Measurements from ENCODE around the gene MXI1. TPM values are rescaled to one million over a fixed set of nuclear protein-coding genes. Genes with fewer than 3 reads are reported as not detected.
A peak's percentile ranks its signal among the peaks of the same experiment; 100 is the strongest.
"Not testable (repeated sequence)": the region's sequence is repeated elsewhere in the genome, so short reads cannot be mapped to it uniquely, and the experiment has no call there.

MXI1 gene
- total RNA-seq, 1 experiment from 2014 or later, result 12.1 TPM

DNA sequence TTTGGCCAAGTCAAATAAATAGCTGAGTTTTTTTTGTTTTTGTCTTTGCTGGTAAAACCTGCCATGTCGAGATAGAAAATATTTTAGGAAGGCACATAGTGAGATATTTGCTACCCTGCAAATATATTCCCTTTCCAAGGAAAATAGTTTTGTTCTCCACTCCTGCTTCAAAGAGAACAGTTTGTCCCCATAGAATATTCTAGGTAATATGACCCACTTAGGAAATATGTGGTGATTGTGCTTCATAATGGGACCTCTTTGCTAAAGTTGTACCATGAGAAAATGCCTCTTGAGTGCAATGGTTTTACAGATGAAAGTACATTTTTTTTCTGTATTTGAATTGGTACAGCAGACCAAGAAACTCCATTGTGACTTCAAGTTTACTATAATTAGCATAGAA, 55.8 kb downstream of the MXI1 start:
- in situ Hi-C loops (cut with HindIII; ENCODE audit: low sequenced_read_pairs), result no loop called here
- no peak for DNase-seq (ENCODE audit: low spot score)

DNA sequence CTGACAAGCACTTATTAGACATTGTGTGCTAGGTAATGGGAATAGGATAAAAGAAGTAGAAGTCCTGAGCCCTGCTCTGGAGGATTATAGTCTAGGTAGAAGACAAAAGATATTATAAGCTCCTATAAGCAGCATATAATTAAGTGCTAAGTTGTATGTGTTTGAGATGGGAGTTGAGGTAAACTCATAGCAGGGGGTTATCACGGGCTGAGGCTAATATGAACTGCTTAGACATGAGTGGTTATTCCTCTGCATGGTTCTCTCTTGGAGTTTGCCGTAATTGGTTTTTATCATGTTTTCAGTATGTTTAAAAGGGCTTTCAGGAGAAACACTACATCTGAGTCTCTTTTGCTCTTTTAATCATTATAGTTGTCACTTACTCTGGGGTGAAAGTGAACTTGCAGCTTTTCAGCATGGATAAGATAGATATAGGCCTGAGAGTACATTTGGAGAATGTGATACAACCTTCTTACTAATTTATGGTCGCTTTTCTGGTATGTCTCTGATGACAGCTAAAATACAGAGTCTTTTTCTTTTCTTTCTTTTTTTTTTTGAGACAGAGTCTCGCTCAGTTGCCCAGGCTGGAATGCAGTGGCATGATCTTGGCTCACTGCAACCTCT, 58.3 kb downstream of the MXI1 start:
- no peak for DNase-seq (ENCODE audit: low spot score)
- in situ Hi-C loops (cut with HindIII; ENCODE audit: low sequenced_read_pairs), result no loop called here

DNA sequence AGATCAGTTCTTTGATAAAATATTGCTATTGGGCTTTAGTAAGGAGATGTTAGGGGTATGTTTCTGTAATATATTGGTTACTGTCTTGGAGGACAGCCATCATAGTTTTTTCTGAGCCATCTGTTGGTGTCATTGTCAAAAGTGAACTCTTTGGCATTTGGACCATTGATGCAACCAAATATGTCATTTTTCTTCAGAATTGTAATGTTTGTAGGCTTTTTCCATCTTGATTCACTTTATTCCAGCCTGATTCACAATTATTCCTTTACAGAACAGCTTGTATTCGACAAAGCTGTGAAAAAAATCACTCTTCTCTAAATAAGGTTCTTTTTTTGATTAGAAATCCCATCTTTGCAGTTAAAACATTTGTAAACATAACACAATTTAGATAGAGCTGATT, 59.9 kb downstream of the MXI1 start:
- in situ Hi-C loops (cut with HindIII; ENCODE audit: low sequenced_read_pairs), result no loop called here
- peak; percentile 62 for DNase-seq (ENCODE audit: low spot score)

DNA sequence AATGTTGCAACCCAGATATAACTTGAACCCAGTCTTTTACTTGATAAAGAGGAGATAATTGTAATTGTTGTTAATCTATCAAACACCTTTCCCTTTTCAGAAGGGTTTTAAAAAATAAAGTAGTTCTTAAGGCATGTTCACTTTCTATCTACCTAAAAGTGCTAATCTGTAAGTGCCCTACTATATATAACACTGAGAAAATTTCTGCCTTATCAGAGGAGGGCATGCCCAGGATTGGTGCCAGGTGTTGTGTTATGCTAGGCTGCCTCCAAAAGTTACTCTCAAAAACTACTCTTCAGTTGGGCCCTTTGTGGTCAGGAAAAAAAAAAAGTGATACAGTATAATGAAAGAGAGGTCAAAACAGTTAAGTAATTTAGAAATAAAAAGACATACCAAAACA, 61.0 kb downstream of the MXI1 start:
- in situ Hi-C loops (cut with HindIII; ENCODE audit: low sequenced_read_pairs), result no loop called here
- peak; percentile 67 for DNase-seq (ENCODE audit: low spot score)

DNA sequence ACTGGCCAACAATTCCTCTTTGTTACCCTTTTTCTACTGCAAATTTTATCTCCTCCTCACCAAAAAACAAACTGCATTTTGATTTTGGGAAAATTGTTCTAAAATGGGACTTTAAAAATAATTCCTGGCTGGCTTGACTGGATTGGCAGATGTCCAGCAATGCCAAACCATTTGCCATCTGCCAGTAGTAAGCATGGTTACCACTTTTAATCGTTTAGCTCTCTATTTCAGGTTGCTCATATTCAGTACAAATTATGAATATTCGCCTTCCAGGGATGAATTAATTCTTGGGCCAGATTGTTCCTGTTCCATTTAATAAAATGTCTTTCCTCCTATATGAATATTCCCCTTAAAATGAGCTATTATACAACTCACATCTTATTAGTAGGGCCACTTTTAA, 61.6 kb downstream of the MXI1 start:
- in situ Hi-C loops (cut with HindIII; ENCODE audit: low sequenced_read_pairs), result no loop called here
- DNase-seq (ENCODE audit: low spot score), result peak; percentile 84

DNA sequence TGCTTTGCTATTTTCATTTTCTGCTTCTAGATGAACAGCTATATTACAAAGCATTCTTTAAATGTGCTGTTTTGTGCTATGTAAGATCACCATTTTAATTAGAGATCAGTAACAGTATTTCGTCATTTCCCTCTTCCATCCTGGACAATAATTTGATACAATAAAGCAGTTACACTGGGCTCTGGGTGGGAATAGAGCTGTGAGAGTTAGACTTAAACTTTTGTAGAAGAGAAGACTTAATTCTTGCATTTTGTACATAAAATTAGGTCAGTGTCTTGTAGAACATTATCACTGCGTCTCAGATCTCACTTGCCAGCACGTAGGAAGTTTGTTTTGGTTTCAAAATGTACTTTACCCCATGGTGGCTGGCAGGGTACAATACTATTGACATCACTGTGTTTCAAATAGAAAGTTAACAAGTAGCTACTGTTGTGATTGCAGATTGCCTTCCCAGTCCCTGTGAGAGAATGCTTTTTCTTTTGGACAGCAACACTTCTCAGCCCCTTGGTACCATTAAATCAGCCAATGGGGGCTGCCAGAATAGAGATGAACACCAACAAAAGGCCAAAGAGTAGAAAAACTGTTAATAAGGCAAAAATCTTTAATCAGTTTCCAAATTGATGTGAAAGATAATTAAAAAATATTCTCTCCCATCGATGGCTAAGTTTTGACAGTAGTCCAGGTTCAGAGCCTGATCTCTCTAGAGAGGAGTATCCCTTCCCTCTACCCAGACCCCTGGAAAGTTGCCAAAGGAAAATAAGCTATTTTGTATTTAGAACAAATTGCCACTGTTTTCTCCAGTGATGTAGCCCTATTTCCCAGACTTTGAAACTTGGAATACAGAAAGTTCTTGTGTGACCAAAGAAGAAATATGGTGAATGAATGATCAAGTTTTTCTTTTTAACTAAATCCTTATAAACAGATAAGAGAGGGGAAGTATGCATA, 62.2 kb downstream of the MXI1 start:
- in situ Hi-C loops (cut with HindIII; ENCODE audit: low sequenced_read_pairs), result no loop called here

DNA sequence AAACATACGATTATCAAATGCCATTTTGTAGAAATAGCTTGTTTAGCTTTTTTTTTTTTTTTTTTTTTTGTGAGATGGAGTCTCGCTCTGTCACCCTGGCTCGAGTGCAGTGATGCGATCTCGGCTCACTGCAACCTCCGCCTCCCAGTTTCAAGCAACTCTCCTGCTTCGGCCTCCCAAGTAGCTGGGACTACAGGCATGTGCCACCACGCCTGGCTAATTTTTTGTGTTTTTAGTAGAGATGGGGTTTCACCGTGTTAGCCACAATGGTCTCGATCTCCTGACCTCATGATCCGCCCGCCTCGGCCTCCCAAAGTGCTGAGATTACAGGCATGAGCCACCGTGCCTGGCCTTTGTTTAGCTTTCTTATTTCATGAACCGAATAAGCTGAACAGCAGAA, 65.6 kb downstream of the MXI1 start:
- DNase-seq (ENCODE audit: low spot score); in situ Hi-C loops (cut with HindIII; ENCODE audit: low sequenced_read_pairs): not testable (repeated sequence)

More for the DNA sequence above, 62.2 kb downstream of the MXI1 start:
- DNase-seq (ENCODE audit: low spot score), result peak; percentile 68

DNA sequence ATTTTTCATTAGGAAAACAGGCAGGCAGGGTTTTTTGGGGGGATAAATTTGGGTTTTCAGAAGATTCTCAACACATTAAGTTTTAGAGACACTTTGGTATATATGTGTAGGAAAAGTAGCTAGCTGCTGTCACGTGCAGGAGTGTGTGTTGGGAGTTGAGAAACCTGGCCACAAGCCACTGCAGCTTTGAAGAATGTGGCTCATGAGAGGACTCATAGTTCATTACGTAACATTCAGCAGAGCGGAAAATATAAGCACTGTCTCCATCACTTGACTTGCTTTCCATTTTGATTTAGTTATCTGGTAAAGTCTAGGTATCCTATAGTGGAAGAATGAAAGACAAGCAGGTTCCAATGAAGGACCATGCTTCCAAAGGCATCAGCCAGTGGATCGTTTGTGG, 66.1 kb downstream of the MXI1 start:
- peak; percentile 73 for DNase-seq (ENCODE audit: low spot score)
- in situ Hi-C loops (cut with HindIII; ENCODE audit: low sequenced_read_pairs), result no loop called here

DNA sequence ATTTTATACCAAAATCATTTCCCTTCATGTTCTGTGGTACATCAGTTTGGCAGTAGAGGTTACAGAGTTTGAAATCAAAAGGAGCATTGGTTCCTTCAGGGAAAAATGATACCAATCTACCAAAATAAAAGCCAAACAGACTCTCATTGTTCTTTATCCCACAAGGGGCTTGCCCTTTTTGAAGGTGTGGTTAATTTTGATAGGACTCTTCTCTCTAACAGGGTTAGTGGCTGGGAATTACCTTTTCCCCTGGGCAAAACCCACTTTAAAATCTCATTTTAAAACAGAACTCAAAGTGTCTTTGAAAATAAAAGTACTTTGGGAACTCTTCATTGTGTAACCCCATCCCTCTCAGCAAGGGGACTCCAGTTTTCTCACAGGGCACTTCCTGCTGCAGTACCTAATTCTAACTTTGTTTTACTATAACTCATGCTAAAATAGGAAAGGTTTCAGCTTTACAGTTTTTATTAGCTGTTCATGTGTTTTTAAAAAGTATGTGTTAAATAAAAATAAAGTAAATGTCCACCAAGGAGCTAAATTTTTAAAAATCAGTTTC, 66.7 kb downstream of the MXI1 start:
- DNase-seq (ENCODE audit: low spot score), result no peak

DNA sequence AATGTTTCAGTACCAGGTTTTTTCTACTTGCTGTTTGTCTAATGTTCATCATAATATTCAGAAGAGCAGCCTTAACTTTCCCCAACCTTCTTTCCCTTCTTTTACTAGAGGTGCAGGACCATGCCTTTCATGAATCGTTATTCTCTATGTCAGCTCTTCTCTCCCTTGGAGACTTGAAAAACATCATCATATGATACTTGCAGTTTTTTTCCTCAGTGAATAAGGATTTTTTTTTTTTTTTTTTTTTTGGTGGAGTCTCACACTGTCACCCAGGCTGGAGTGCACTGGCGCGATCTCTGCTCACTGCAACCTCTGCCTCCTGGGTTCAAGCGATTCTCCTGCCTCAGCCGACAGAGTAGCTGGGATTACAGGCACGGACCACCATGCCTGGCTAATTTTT, 67.2 kb downstream of the MXI1 start:
- no peak for DNase-seq (ENCODE audit: low spot score)
- in situ Hi-C loops (cut with HindIII; ENCODE audit: low sequenced_read_pairs), result loop anchor here (25.0 kb wide), 1 partner anchor 137 kb away; no protein-coding TSS in a partner anchor

More for the DNA sequence above, 66.7 kb downstream of the MXI1 start:
- in situ Hi-C loops (cut with HindIII; ENCODE audit: low sequenced_read_pairs), result no loop called here

DNA sequence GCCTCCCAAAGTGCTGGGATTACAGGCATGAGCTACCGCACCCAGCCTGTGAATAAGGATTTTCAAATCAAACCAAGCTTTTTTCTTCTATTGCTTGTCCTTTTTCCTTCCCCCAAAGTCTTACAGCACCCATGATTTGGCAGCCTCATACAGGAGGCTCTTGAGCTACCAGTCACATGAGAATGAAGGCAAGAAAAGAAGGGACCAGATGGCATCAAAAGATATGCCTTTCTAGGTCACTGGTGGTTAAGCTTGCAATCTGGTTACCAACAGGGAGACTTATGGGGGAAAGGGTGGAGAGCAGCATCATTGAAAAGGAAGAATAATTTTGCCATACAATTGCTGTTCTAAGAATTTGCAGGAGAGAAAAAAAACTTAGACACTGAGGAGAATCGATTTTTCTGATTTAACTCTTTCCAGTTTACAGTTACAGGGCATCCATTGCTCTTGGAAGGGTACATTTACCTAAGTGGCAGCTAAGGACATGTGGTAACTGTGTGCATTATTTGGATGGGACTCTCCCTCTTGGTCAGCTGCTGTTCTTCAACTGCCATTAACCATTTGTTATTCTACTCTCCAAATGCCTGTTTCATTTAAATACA, 67.8 kb downstream of the MXI1 start:
- in situ Hi-C loops (cut with HindIII; ENCODE audit: low sequenced_read_pairs), result loop anchor here (25.0 kb wide), 1 partner anchor 138 kb away; no protein-coding TSS in a partner anchor

DNA sequence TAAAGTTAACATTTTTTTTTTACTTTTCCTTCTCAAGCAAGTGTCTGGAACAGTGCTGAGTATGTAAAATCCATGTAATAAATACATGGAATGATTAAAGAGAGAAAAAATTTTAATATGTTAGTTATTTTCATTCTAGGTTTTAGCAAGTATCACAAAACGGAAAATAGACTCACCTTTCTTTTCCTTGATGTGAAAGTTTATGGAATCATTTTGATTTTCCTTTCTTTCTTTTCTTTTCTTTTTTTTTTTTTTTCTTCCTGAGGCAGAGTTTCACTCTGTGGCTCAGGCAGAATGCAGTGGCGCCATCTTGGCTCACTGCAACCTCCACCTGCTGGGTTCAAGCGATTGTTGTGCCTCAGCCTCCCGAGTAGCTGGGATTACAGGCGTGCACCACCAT, 69.2 kb downstream of the MXI1 start:
- no peak for DNase-seq (ENCODE audit: low spot score)
- in situ Hi-C loops (cut with HindIII; ENCODE audit: low sequenced_read_pairs), result loop anchor here (25.0 kb wide), 1 partner anchor 139 kb away; no protein-coding TSS in a partner anchor

More for the DNA sequence above, 67.8 kb downstream of the MXI1 start:
- peak; percentile 95 for DNase-seq (ENCODE audit: low spot score)

DNA sequence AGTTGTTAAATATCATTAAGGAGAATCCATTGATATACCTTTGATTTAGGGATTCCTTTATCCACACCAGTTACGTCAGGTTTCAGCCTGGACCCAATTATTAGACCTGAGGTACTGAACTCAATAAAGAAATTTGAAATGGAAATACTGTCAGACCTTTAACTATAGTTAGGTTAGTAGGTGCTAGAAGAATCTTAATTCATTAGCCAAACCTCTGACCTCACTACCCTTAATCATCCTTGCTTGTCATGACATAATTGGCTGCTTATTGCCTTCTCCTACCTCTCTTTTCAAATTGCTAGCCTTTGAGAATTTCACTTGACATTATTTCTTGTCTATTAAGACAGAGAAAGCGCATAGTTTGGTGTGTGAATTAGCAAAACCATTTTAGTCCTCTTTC, 70.2 kb downstream of the MXI1 start:
- DNase-seq (ENCODE audit: low spot score), result no peak
- in situ Hi-C loops (cut with HindIII; ENCODE audit: low sequenced_read_pairs), result loop anchor here (25.0 kb wide), 1 partner anchor 140 kb away; no protein-coding TSS in a partner anchor

DNA sequence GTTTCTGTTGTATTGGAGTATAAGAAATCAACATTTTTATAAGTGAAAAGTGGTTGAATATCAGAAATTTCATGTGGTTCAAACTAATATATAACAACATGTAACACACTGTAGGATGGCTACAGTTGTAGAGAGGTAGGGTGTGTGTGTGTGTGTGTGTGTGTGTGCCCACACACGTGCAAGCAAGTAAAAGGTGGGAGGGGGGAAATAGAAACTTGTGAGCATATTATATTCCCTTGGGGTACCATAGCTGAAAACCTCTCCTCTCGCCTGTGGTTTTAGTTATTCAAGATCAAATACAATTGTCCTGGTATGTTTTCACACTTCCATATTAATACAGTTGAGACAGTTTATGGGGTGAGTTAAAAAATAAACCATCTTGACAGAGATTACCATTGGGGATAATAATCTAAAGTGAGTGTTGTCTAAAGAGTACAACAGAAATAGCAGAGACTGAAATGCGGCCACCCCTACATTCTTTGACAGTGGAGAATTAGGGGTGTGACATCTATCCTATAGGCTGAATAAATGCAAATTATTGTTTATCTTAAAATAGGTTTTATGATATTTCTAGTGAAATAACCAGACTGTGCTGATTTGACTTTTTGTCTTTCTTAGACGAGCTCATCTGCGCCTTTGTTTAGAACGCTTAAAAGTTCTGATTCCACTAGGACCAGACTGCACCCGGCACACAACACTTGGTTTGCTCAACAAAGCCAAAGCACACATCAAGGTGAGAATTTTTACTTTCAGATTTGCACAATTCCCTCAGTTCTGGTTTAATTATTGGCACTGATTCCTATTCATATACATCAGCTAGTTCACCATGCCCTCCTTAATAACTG, 71.4 kb downstream of the MXI1 start:
- in situ Hi-C loops (cut with HindIII; ENCODE audit: low sequenced_read_pairs), result loop anchor here (25.0 kb wide), 1 partner anchor 141 kb away; no protein-coding TSS in a partner anchor
- no peak for DNase-seq (ENCODE audit: low spot score)

DNA sequence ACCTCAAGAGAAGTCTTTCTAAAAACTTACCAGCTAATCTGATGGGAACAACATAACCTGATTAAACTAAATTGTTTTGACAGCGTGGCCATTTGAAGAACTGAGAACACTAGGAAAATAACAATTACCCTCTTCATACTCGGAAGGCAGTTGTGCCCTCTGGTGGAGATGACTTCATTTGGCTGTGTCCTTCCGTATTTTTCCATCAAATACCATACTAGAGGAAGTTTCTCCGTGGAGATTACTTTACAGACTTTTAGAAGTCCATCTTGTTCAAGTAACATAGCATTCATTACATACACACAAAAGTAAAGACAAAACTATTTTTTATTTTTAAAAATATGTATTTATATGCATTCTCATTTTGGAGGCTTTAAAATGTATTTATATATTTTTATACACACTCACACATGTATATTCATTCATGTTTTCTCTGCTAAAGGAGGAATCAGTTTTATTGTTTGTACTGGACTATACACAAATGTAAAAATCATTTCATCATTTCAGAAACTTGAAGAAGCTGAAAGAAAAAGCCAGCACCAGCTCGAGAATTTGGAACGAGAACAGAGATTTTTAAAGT, 72.1 kb downstream of the MXI1 start:
- in situ Hi-C loops (cut with HindIII; ENCODE audit: low sequenced_read_pairs), result loop anchor here (25.0 kb wide), 1 partner anchor 142 kb away; no protein-coding TSS in a partner anchor
- peak; percentile 88 for DNase-seq (ENCODE audit: low spot score)

DNA sequence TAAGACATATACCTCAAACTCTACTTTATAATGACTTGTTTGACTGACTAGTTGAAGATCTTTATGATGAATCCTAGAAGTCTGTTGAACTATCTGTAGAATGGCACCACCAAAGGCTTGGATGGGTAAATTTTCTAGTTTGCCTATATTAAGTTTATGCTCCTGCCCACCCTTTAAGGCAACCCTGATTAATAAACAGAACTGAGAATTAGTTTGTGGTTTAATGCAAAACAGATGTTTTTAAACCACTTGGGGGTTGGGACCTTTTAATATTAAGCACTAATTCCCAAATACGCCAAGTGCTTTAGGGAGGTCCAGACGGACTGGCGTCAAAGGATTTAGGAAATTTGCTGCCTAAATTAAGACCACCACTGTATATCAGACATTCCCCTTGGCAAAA, 76.9 kb downstream of the MXI1 start:
- in situ Hi-C loops (cut with HindIII; ENCODE audit: low sequenced_read_pairs), result loop anchor here (25.0 kb wide), 1 partner anchor 147 kb away; no protein-coding TSS in a partner anchor
- DNase-seq (ENCODE audit: low spot score), result no peak

DNA sequence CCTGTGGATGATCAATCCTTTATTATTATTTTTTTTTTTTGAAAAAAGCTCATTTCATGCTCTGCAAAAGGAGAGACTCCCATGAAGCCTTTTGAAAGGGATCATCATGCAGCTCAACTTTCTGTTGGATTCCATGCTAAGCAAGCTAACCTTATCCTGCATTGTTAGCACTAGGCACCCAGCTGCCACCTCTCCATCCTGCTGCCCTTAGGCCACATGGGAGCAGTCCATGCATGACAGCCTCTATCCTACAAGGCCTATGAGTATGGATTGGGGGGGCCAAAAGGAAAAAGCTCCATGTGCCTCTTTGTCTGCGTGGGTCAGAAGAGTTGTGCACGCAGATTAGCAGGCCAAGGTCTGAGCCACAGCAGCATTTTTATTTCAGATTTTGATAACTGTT, 78.1 kb downstream of the MXI1 start:
- in situ Hi-C loops (cut with HindIII; ENCODE audit: low sequenced_read_pairs), result loop anchor here (25.0 kb wide), 1 partner anchor 148 kb away; no protein-coding TSS in a partner anchor
- DNase-seq (ENCODE audit: low spot score), result no peak

DNA sequence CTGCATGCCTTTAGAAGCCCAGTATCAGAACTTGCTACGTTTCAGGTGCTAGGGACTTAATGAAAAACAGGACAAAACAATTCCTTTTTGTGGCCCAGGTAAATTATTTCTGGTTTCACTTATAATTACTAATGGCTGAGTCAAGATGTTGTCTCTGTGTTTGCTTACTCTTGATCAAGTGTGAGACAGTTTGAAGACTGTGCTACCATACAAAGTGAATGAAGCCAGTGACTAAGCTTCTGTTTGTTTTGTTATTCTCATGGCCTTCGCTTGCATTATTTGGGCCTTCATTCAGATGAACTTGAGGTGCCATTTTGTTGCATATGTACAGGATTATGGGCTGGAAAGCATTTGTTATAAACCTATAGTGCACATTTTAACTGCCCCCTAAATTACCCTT, 79.4 kb downstream of the MXI1 start:
- in situ Hi-C loops (cut with HindIII; ENCODE audit: low sequenced_read_pairs), result loop anchor here (25.0 kb wide), 1 partner anchor 150 kb away; no protein-coding TSS in a partner anchor
- no peak for DNase-seq (ENCODE audit: low spot score)

Data from G401 (cell line).